ENCODE data around the gene NYAP2.
A peak's percentile ranks its signal among the peaks of the same experiment; 100 is the strongest.

Gene NYAP2

DNA sequence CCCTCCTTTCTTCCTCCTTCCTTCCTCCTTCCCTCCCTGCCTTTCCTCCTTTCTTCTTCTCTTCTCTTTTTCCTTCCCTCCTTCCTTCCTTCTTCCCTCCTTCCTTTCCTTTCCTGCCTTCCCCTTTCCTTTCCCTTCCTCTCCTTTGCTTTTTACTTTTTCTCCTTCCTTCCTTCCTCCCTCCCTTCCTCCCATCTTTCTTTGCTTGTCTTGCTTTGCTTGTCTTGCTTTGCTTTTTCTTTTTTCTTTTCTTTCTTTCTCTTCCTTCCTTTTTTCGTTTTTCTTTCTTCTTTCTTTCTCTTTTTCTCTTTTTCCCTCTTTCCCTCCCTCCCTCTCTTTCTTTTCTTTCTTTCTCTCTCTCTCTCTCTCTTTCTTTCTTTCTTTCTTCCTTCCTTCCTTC is 113.0 kb downstream of the NYAP2 start:
- Histone ChIP-seq H3K9ac (ENCODE audit: low read depth, low read length, poor library complexity) (no peak overlapping the region), H3K4ac (ENCODE audit: low read length) (no peak overlapping the region), H2AFZ (ENCODE audit: low read length) (no peak overlapping the region), H2AK5ac (ENCODE audit: low read depth, low read length) (no peak overlapping the region), H3K79me1 (ENCODE audit: low read depth, low read length) (no peaks in the 10 kb centered on the region), H4K8ac (ENCODE audit: low read depth, low read length) (no peak overlapping the region), H3K4me1 (ENCODE audit: control insufficient read depth in 2 of 2, insufficient read depth in 1 of 2, low read depth in 1 of 2, low read length in 2 of 2) (no peaks in the 10 kb centered on the region), H3K36me3 (replicated peaks in 1 of 2; ENCODE audit: control insufficient read depth in 2 of 2, insufficient read depth in 2 of 2, low read length in 2 of 2) (no peaks in the 10 kb centered on the region), H3K27ac (replicated peaks; ENCODE audit: low read length) (no peak overlapping the region), H2BK5ac (ENCODE audit: low read length) (no peak overlapping the region), H2BK12ac (ENCODE audit: low read length) (no peak overlapping the region), H3K4me3 (ENCODE audit: low read length in 2 of 2) (no peak overlapping the region), H4K91ac (ENCODE audit: low read depth, low read length, poor library complexity) (no peak overlapping the region), H3K14ac (ENCODE audit: low read length) (no peak overlapping the region), H3K4me2 (ENCODE audit: insufficient read depth, low read length, poor library complexity, severe bottlenecking) (no peak overlapping the region), H3K23ac (ENCODE audit: low read depth, low read length, poor library complexity) (no peak overlapping the region), H3K9me3 (replicated peaks in 1 of 2; ENCODE audit: control insufficient read depth in 2 of 2, insufficient read depth in 1 of 2, low read depth in 1 of 2, low read length in 2 of 2) (no peaks in the 10 kb centered on the region), H2BK120ac (ENCODE audit: low read depth, low read length) (no peak overlapping the region), H3K18ac (ENCODE audit: low read length) (no peak overlapping the region), H2BK15ac (ENCODE audit: low read length) (no peak overlapping the region), H3K27me3 (ENCODE audit: control insufficient read depth in 3 of 3, insufficient read depth in 3 of 3, low read depth in 1 of 3, low read length in 3 of 3) (no peaks in the 10 kb centered on the region)
- DNase-seq (ENCODE audit: low spot score), result no peak
- no CpG with 5 or more reads among the region's 1 CpG for WGBS, 2 donors (ENCODE audit: extremely low coverage in 2 of 2, insufficient read length in 2 of 2, insufficient replicate concordance in 1 of 2)

DNA sequence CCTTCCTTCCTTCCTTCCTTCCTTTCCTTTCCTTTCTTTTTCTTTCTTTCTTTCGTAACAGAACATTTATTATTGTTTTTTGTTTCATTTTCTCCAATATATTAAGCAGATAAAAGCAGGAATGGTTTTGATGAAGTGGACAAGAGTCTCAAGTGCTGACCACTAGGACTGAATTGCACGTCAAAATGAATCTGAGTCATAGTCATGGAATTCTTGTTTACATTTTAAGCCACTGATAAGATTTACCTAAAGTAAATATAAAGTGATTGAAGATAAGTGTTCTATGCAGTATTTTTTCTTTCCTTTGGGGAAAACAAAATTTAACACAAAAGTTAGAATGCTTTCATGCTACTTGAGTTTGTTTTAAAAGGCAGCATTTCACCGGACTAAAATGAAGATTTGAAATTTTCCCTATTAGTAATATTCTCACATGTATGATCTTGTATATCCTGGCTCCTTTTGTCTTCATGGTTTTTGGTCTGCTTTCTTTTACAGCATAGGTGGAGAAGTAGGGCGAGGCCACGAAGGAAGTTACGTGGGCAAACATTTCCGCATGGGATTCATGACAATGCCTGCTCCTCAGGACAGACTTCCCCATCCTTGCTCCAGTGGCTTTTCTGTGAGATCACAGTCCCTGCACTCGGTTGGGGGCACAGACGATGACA is 113.5 kb downstream of the NYAP2 start:
- no CpG with 5 or more reads among the region's 9 CpGs for WGBS, 2 donors (ENCODE audit: extremely low coverage in 2 of 2, insufficient read length in 2 of 2, insufficient replicate concordance in 1 of 2)

DNA sequence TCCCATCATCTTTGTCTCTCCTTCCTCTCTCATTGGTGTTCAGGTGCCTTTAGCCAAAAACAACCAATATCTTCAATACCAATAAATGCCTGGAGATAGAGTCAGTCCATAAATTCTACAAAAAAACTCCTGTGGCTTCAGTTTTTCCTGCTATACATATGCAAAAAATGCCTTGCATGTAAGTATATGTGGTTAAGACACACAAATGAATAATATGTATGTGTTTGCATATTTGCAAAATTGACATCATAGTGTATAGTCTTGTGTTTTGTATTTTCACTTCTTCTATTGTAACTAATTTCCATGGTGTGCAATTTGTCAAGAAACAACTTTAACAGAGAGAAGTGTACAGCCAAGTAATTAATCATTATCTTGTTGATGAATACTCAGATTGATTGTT is 115.5 kb downstream of the NYAP2 start:
- H3K4me2 ChIP-seq (ENCODE audit: insufficient read depth, low read length, poor library complexity, severe bottlenecking), result no peak overlapping the region
- no peaks in the 10 kb centered on the region for H3K79me1 ChIP-seq (ENCODE audit: low read depth, low read length)

More for the DNA sequence above, 113.5 kb downstream of the NYAP2 start:
- no peaks in the 10 kb centered on the region for H3K27me3 ChIP-seq (ENCODE audit: control insufficient read depth in 3 of 3, insufficient read depth in 3 of 3, low read depth in 1 of 3, low read length in 3 of 3)
- no peak overlapping the region for H2BK15ac ChIP-seq (ENCODE audit: low read length)
- no peaks in the 10 kb centered on the region for H3K4me1 ChIP-seq (ENCODE audit: control insufficient read depth in 2 of 2, insufficient read depth in 1 of 2, low read depth in 1 of 2, low read length in 2 of 2)
- H2BK5ac ChIP-seq (ENCODE audit: low read length), result no peak overlapping the region
- DNase-seq (ENCODE audit: low spot score), result no peak
- H2AK5ac ChIP-seq (ENCODE audit: low read depth, low read length), result no peak overlapping the region
- no peaks in the 10 kb centered on the region for H3K79me1 ChIP-seq (ENCODE audit: low read depth, low read length)
- no peaks in the 10 kb centered on the region for H3K9me3 ChIP-seq (replicated peaks in 1 of 2; ENCODE audit: control insufficient read depth in 2 of 2, insufficient read depth in 1 of 2, low read depth in 1 of 2, low read length in 2 of 2)
- H3K9ac ChIP-seq (ENCODE audit: low read depth, low read length, poor library complexity), result no peak overlapping the region
- no peak overlapping the region for H2AFZ ChIP-seq (ENCODE audit: low read length)
- no peak overlapping the region for H2BK120ac ChIP-seq (ENCODE audit: low read depth, low read length)
- no peak overlapping the region for H3K4me3 ChIP-seq (ENCODE audit: low read length in 2 of 2)
- H3K14ac ChIP-seq (ENCODE audit: low read length), result no peak overlapping the region
- H4K91ac ChIP-seq (ENCODE audit: low read depth, low read length, poor library complexity), result no peak overlapping the region
- no peak overlapping the region for H2BK12ac ChIP-seq (ENCODE audit: low read length)
- no peak overlapping the region for H4K8ac ChIP-seq (ENCODE audit: low read depth, low read length)
- H3K4me2 ChIP-seq (ENCODE audit: insufficient read depth, low read length, poor library complexity, severe bottlenecking), result no peak overlapping the region
- no peak overlapping the region for H3K23ac ChIP-seq (ENCODE audit: low read depth, low read length, poor library complexity)
- no peak overlapping the region for H3K27ac ChIP-seq (replicated peaks; ENCODE audit: low read length)
- no peaks in the 10 kb centered on the region for H3K36me3 ChIP-seq (replicated peaks in 1 of 2; ENCODE audit: control insufficient read depth in 2 of 2, insufficient read depth in 2 of 2, low read length in 2 of 2)
- peak overlapping the region; percentile 31 for H3K18ac ChIP-seq (ENCODE audit: low read length)
- no peak overlapping the region for H3K4ac ChIP-seq (ENCODE audit: low read length)

DNA sequence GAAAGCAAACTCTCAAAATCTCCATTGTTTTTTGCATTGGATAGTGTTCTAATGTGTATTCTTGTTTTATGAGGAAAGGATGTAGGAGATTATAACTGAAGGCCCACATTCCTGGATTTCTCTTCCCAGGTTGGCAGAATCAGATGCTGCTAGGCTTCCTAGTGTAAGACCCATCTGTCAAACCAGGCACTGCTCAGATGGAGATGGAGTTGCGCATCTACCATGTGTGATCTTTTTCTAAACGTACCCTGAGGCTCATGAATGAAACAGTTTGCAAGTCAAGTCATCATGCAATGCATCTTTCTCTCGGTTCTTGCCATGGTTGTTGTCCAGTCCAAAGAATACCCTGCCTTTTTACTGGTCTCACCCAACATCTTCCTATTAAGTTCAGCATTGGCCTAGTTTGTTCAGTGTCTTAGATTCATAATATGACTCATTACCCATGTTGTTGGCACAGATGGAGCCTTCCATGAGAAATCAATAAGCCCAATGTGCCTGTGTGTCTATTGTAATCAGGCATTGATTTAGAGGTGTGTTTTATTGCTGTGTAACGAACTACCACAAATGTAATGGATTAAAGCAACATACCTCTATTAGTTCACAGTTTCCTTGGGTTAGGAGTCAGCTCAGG is 127.4 kb downstream of the NYAP2 start:
- Histone ChIP-seq H2BK5ac (ENCODE audit: low read length) (no peak overlapping the region), H4K91ac (ENCODE audit: low read depth, low read length, poor library complexity) (no peak overlapping the region), H3K27ac (replicated peaks; ENCODE audit: low read length) (no peak overlapping the region), H3K14ac (ENCODE audit: low read length) (no peak overlapping the region), H2AK5ac (ENCODE audit: low read depth, low read length) (no peak overlapping the region), H3K27me3 (ENCODE audit: control insufficient read depth in 3 of 3, insufficient read depth in 3 of 3, low read depth in 1 of 3, low read length in 3 of 3) (no peaks in the 10 kb centered on the region), H2BK15ac (ENCODE audit: low read length) (no peak overlapping the region), H3K9me3 (replicated peaks in 1 of 2; ENCODE audit: control insufficient read depth in 2 of 2, insufficient read depth in 1 of 2, low read depth in 1 of 2, low read length in 2 of 2) (no peaks in the 10 kb centered on the region), H3K4me1 (ENCODE audit: control insufficient read depth in 2 of 2, insufficient read depth in 1 of 2, low read depth in 1 of 2, low read length in 2 of 2) (no peaks in the 10 kb centered on the region), H2BK12ac (ENCODE audit: low read length) (no peak overlapping the region), H4K8ac (ENCODE audit: low read depth, low read length) (no peak overlapping the region), H3K9ac (ENCODE audit: low read depth, low read length, poor library complexity) (no peak overlapping the region), H2AFZ (ENCODE audit: low read length) (no peak overlapping the region), H3K4me2 (ENCODE audit: insufficient read depth, low read length, poor library complexity, severe bottlenecking) (no peak overlapping the region), H3K4ac (ENCODE audit: low read length) (no peak overlapping the region), H3K23ac (ENCODE audit: low read depth, low read length, poor library complexity) (no peak overlapping the region), H2BK120ac (ENCODE audit: low read depth, low read length) (no peak overlapping the region), H3K4me3 (ENCODE audit: low read length in 2 of 2) (no peak overlapping the region), H3K36me3 (replicated peaks in 1 of 2; ENCODE audit: control insufficient read depth in 2 of 2, insufficient read depth in 2 of 2, low read length in 2 of 2) (no peaks in the 10 kb centered on the region), H3K79me1 (ENCODE audit: low read depth, low read length) (no peaks in the 10 kb centered on the region), H3K18ac (ENCODE audit: low read length) (no peak overlapping the region)
- DNase-seq (ENCODE audit: low spot score), result no peak
- no CpG with 5 or more reads among the region's 4 CpGs for WGBS, 2 donors (ENCODE audit: extremely low coverage in 2 of 2, insufficient read length in 2 of 2, insufficient replicate concordance in 1 of 2)

More for the DNA sequence above, 115.5 kb downstream of the NYAP2 start:
- Histone ChIP-seq H4K91ac (ENCODE audit: low read depth, low read length, poor library complexity) (no peak overlapping the region), H2BK120ac (ENCODE audit: low read depth, low read length) (no peak overlapping the region), H3K9me3 (replicated peaks in 1 of 2; ENCODE audit: control insufficient read depth in 2 of 2, insufficient read depth in 1 of 2, low read depth in 1 of 2, low read length in 2 of 2) (no peaks in the 10 kb centered on the region), H3K36me3 (replicated peaks in 1 of 2; ENCODE audit: control insufficient read depth in 2 of 2, insufficient read depth in 2 of 2, low read length in 2 of 2) (no peaks in the 10 kb centered on the region), H4K8ac (ENCODE audit: low read depth, low read length) (no peak overlapping the region), H3K23ac (ENCODE audit: low read depth, low read length, poor library complexity) (no peak overlapping the region), H3K27ac (replicated peaks; ENCODE audit: low read length) (no peak overlapping the region), H2BK5ac (ENCODE audit: low read length) (no peak overlapping the region), H3K18ac (ENCODE audit: low read length) (no peak overlapping the region), H3K14ac (ENCODE audit: low read length) (no peak overlapping the region), H2BK15ac (ENCODE audit: low read length) (no peak overlapping the region), H2AK5ac (ENCODE audit: low read depth, low read length) (no peak overlapping the region), H2BK12ac (ENCODE audit: low read length) (no peak overlapping the region), H2AFZ (ENCODE audit: low read length) (no peak overlapping the region), H3K9ac (ENCODE audit: low read depth, low read length, poor library complexity) (no peak overlapping the region), H3K27me3 (ENCODE audit: control insufficient read depth in 3 of 3, insufficient read depth in 3 of 3, low read depth in 1 of 3, low read length in 3 of 3) (no peaks in the 10 kb centered on the region), H3K4me1 (ENCODE audit: control insufficient read depth in 2 of 2, insufficient read depth in 1 of 2, low read depth in 1 of 2, low read length in 2 of 2) (no peaks in the 10 kb centered on the region), H3K4me3 (ENCODE audit: low read length in 2 of 2) (no peak overlapping the region), H3K4ac (ENCODE audit: low read length) (no peak overlapping the region)
- DNase-seq (ENCODE audit: low spot score), result no peak
